Smooth muscle cell of trachea (primary cell): ENCODE measurements around the gene AMIGO1. TPM values are rescaled to one million over a fixed set of nuclear protein-coding genes. Genes with fewer than 3 reads are reported as not detected.

Experiments used
- total RNA-seq: library from RNA; depleted of rRNA; stranded (reverse); fragments of >200 nt; gene quantifications from 2 replicates; pipeline ENCODE4 v1.2.1, GENCODE V29; 2014

The AMIGO1 gene
- total RNA-seq: 1.0 and 3.6 TPM in 2 replicates

GRCh38 chr1:109509176-109510134 lies at the start of gene AMIGO1:
TSS of gene AMIGO1 (minus strand) at chr1:109509727. CDS start at chr1:109508912, 815 bp downstream.

GRCh38 chr1:109548321-109549267 lies 39.1 kb upstream of the AMIGO1 start, which contains the start of gene GNAI3:
TSS of gene GNAI3 (plus strand) at chr1:109548615. CDS start at chr1:109548721, 106 bp downstream.

GRCh38 chr1:109539676-109540075 lies 30.1 kb upstream of the AMIGO1 start, which contains the start of gene GPR61:
TSS of gene GPR61 (plus strand) at chr1:109539872. CDS start at chr1:109543023, 3,151 bp downstream.

GRCh38 chr1:109493805-109494539 lies 15.6 kb downstream of the AMIGO1 start, which contains the start of gene CYB561D1:
TSS of gene CYB561D1 (plus strand) at chr1:109494094. CDS start at chr1:109494140, 46 bp downstream.

GRCh38 chr1:109483672-109484518 lies 25.6 kb downstream of the AMIGO1 start, which contains the start of gene ATXN7L2:
TSS of gene ATXN7L2 (plus strand) at chr1:109483905. CDS start at chr1:109483954, 49 bp downstream.

GRCh38 chr1:109466452-109467300 lies 42.9 kb downstream of the AMIGO1 start, which contains the start of gene SYPL2:
TSS of gene SYPL2 (plus strand) at chr1:109466546. CDS start at chr1:109466844, 298 bp downstream.

Other genes starting within 250 kb of the AMIGO1 start
- 3.8 and 13.2 TPM in 2 replicates for gene PSRC1, start 226.6 kb downstream of the AMIGO1 start, total RNA-seq
- gene MYBPHL, start 202.7 kb downstream of the AMIGO1 start, total RNA-seq: not detected in 2 replicates
- 8.9 and 9.6 TPM in 2 replicates for gene SORT1, start 111.8 kb downstream of the AMIGO1 start, total RNA-seq
- gene PSMA5, start 83.3 kb downstream of the AMIGO1 start, total RNA-seq: 30.4 and 60.2 TPM in 2 replicates
- gene SYPL2, start 43.2 kb downstream of the AMIGO1 start, total RNA-seq: 0.29 and 1.2 TPM in 2 replicates
- 1.7 and 3.3 TPM in 2 replicates for gene ATXN7L2, start 25.8 kb downstream of the AMIGO1 start, total RNA-seq
- gene CYB561D1, start 15.6 kb downstream of the AMIGO1 start, total RNA-seq: 6.4 and 6.8 TPM in 2 replicates
- under 0.01 TPM in 1 of 2 replicates, not detected in the other for gene GPR61, start 30.1 kb upstream of the AMIGO1 start, total RNA-seq
- gene GNAI3, start 38.9 kb upstream of the AMIGO1 start, total RNA-seq: 13.6 and 21.8 TPM in 2 replicates
- gene GNAT2, start 109.9 kb upstream of the AMIGO1 start, total RNA-seq: 0.17 and 0.29 TPM in 2 replicates
- gene AMPD2, start 110.1 kb upstream of the AMIGO1 start, total RNA-seq: 66.3 and 91.5 TPM in 2 replicates
- 23.5 and 28.2 TPM in 2 replicates for gene GSTM4, start 146.4 kb upstream of the AMIGO1 start, total RNA-seq
- 26.3 and 50.8 TPM in 2 replicates for gene GSTM2, start 158.3 kb upstream of the AMIGO1 start, total RNA-seq
- gene GSTM1, start 178.1 kb upstream of the AMIGO1 start, total RNA-seq: 0.15 and 25.1 TPM in 2 replicates
- gene GSTM5, start 202.5 kb upstream of the AMIGO1 start, total RNA-seq: 6.4 and 34.2 TPM in 2 replicates
- 59.6 and 142 TPM in 2 replicates for gene GSTM3, start 231.3 kb upstream of the AMIGO1 start, total RNA-seq